ENCODE measurements around the gene ELMOD3. TPM values are rescaled to one million over a fixed set of nuclear protein-coding genes. Genes with fewer than 3 reads are reported as not detected.
"Not testable (repeated sequence)": the region's sequence is repeated elsewhere in the genome, so short reads cannot be mapped to it uniquely, and the experiment has no call there.

Gene ELMOD3
- total and polyA plus RNA-seq, 2 experiments from 2014 or later: 20.9 to 23.5 TPM

GRCh38 chr2:85371045-85371444 is 16.5 kb downstream of the ELMOD3 start:
- H3K27me3 ChIP-seq: no peaks in the 10 kb centered on the region
- H3K36me3 ChIP-seq: no peaks in the 10 kb centered on the region
- DNase-seq (ENCODE audit: low read depth in 1 of 2, low spot score in 1 of 2): no peak
- no peak overlapping the region for H3K4me3 ChIP-seq
- TF ChIP-seq CTCF (IDR thresholded peaks at IDR 0.05; ENCODE audit: low read depth, low read length): no peak
- no peak overlapping the region for H3K27ac ChIP-seq
- H3K9me3 ChIP-seq (ENCODE audit: low read depth): no peaks in the 10 kb centered on the region
- no peaks in the 10 kb centered on the region for H3K4me1 ChIP-seq (ENCODE audit: low read depth)

GRCh38 chr2:85376291-85377065 is 21.9 kb downstream of the ELMOD3 start:
- H3K27me3 ChIP-seq: no peaks in the 10 kb centered on the region
- no peak for DNase-seq (ENCODE audit: low read depth in 1 of 2, low spot score in 1 of 2)
- no peaks in the 10 kb centered on the region for H3K9me3 ChIP-seq (ENCODE audit: low read depth)
- no peak overlapping the region for H3K27ac ChIP-seq
- no peak overlapping the region for H3K4me3 ChIP-seq
- H3K4me1 ChIP-seq (ENCODE audit: low read depth): no peaks in the 10 kb centered on the region
- no peak for TF ChIP-seq CTCF (IDR thresholded peaks at IDR 0.05; ENCODE audit: low read depth, low read length)
- peaks cover 10% of the 10 kb centered on the region for H3K36me3 ChIP-seq

- Histone ChIP-seq H3K4me3 (no peak overlapping the region), H3K36me3 (peaks cover 10% of the 10 kb centered on the region), H3K27me3 (no peaks in the 10 kb centered on the region), H3K9me3 (ENCODE audit: low read depth) (no peaks in the 10 kb centered on the region), H3K27ac (no peak overlapping the region), H3K4me1 (ENCODE audit: low read depth) (no peaks in the 10 kb centered on the region)
- DNase-seq (ENCODE audit: low read depth in 1 of 2, low spot score in 1 of 2): no peak
- no peak for TF ChIP-seq CTCF (IDR thresholded peaks at IDR 0.05; ENCODE audit: low read depth, low read length)
Observed at GRCh38 chr2:85377083-85377482, 22.5 kb downstream of the ELMOD3 start.

- TF ChIP-seq CTCF (IDR thresholded peaks at IDR 0.05; ENCODE audit: low read depth, low read length): no peak
- Histone ChIP-seq H3K36me3 (peaks cover 10% of the 10 kb centered on the region), H3K4me1 (ENCODE audit: low read depth) (no peaks in the 10 kb centered on the region), H3K27me3 (no peaks in the 10 kb centered on the region), H3K9me3 (ENCODE audit: low read depth) (no peaks in the 10 kb centered on the region), H3K27ac (no peak overlapping the region), H3K4me3 (no peak overlapping the region)
- no peak for DNase-seq (ENCODE audit: low read depth in 1 of 2, low spot score in 1 of 2)
Observed at GRCh38 chr2:85378257-85378656, 23.7 kb downstream of the ELMOD3 start.

- Histone ChIP-seq H3K27ac (no peak overlapping the region), H3K36me3 (peaks cover 10% of the 10 kb centered on the region), H3K4me3 (no peak overlapping the region), H3K27me3 (no peaks in the 10 kb centered on the region), H3K4me1 (ENCODE audit: low read depth) (no peaks in the 10 kb centered on the region), H3K9me3 (ENCODE audit: low read depth) (no peaks in the 10 kb centered on the region)
- DNase-seq (ENCODE audit: low read depth in 1 of 2, low spot score in 1 of 2): no peak
- TF ChIP-seq CTCF (IDR thresholded peaks at IDR 0.05; ENCODE audit: low read depth, low read length): no peak
Observed at GRCh38 chr2:85380048-85380447, 25.5 kb downstream of the ELMOD3 start.

- H3K9me3 ChIP-seq (ENCODE audit: low read depth); H3K27ac ChIP-seq; H3K4me1 ChIP-seq (ENCODE audit: low read depth); H3K36me3 ChIP-seq; DNase-seq (ENCODE audit: low read depth in 1 of 2, low spot score in 1 of 2); H3K4me3 ChIP-seq; H3K27me3 ChIP-seq: not testable (repeated sequence)
Observed at GRCh38 chr2:85383151-85383550, 28.6 kb downstream of the ELMOD3 start.

All from cardiac muscle cell (in vitro differentiated cells and primary cell).